SH-SY5Y (cell line): ENCODE measurements around the gene RPS6KA5.

Experiments
- GATA2 ChIP-seq: IDR thresholded peaks from 2 replicates; pipeline ENCODE4 v1.6.1; 2011; ENCODE audit warnings: mild to moderate bottlenecking, low read depth, low read length
- GATA3 ChIP-seq: IDR thresholded peaks from 2 replicates; pipeline ENCODE4 v1.6.1; 2011; ENCODE audit warnings: low read depth, mild to moderate bottlenecking, low read length, moderate library complexity

DNA sequence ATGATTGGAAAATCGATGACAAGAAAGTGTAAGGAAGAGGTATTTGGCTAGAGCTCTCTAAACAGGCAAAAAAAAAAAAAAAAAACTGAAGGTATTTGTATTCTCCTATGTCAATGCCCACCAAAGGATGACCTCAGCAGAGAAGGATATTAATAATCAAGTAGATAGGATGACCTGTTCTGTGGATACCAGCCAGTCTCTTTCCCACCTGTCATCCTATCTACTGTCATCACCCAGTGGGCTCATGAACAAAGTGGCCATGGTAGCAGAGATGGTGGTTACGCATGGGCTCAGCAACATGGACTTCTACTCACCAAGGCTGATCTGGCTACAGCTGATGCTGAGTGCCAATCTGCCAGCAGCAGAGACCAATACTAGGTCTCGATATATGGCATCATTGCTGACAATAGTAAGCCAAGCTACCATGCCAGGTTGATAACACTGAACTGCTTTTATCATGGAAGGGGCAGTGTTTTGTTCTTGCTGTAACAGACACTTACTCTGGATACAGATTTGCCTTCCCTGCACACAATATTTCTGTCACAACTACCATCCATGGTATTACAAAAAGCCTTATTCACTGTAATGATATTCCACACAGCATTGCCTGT, 43.5 kb downstream of the RPS6KA5 start:
- TF ChIP-seq GATA2 (no peak), GATA3 (no peak)
